CD4-positive, alpha-beta T cell treated with Interferon gamma for 1 hour (primary cell): Measurements from ENCODE around the gene CPED1.
"Not testable (repeated sequence)": the region's sequence is repeated elsewhere in the genome, so short reads cannot be mapped to it uniquely, and the experiment has no call there.

Experiments used
- DNase-seq: peaks from one replicate; pipeline ENCODE4 v3.0.0-alpha.2; 2020

CPED1 gene

GRCh38 chr7:120997882-120998474 is 9.5 kb downstream of the CPED1 start:
- no peak for DNase-seq

- DNase-seq = no peak
Observed at GRCh38 chr7:120998520-120998919, 10.0 kb downstream of the CPED1 start.

- DNase-seq = no peak
Observed at GRCh38 chr7:120998996-120999565, 10.6 kb downstream of the CPED1 start.

- DNase-seq = no peak
Observed at GRCh38 chr7:121000081-121000983, 11.8 kb downstream of the CPED1 start.

GRCh38 chr7:121001234-121001906 is 12.9 kb downstream of the CPED1 start:
- DNase-seq = no peak

- no peak for DNase-seq
Observed at GRCh38 chr7:121002048-121002756, 13.7 kb downstream of the CPED1 start.

GRCh38 chr7:121002757-121003200 is 14.3 kb downstream of the CPED1 start:
- DNase-seq = no peak

- DNase-seq = no peak
Observed at GRCh38 chr7:121003986-121004685, 15.6 kb downstream of the CPED1 start.

- not testable (repeated sequence) for DNase-seq
Observed at GRCh38 chr7:121005058-121005457, 16.5 kb downstream of the CPED1 start.

- no peak for DNase-seq
Observed at GRCh38 chr7:121005996-121006584, 17.6 kb downstream of the CPED1 start.

GRCh38 chr7:121006711-121007315 is 18.3 kb downstream of the CPED1 start:
- no peak for DNase-seq

GRCh38 chr7:121008816-121009215 is 20.3 kb downstream of the CPED1 start:
- DNase-seq = no peak

GRCh38 chr7:121011401-121011800 is 22.9 kb downstream of the CPED1 start:
- no peak for DNase-seq

GRCh38 chr7:121012170-121012874 is 23.8 kb downstream of the CPED1 start:
- no peak for DNase-seq

- DNase-seq = no peak
Observed at GRCh38 chr7:121012919-121013318, 24.4 kb downstream of the CPED1 start.

GRCh38 chr7:121015560-121015959 is 27.0 kb downstream of the CPED1 start:
- DNase-seq = no peak

- no peak for DNase-seq
Observed at GRCh38 chr7:121016966-121017365, 28.5 kb downstream of the CPED1 start.

GRCh38 chr7:121017586-121017985 is 29.1 kb downstream of the CPED1 start:
- no peak for DNase-seq

GRCh38 chr7:121019018-121019417 is 30.5 kb downstream of the CPED1 start:
- no peak for DNase-seq

GRCh38 chr7:121020249-121020988 is 31.9 kb downstream of the CPED1 start:
- no peak for DNase-seq
